ENCODE measurements around the gene THAP7.

DNA sequence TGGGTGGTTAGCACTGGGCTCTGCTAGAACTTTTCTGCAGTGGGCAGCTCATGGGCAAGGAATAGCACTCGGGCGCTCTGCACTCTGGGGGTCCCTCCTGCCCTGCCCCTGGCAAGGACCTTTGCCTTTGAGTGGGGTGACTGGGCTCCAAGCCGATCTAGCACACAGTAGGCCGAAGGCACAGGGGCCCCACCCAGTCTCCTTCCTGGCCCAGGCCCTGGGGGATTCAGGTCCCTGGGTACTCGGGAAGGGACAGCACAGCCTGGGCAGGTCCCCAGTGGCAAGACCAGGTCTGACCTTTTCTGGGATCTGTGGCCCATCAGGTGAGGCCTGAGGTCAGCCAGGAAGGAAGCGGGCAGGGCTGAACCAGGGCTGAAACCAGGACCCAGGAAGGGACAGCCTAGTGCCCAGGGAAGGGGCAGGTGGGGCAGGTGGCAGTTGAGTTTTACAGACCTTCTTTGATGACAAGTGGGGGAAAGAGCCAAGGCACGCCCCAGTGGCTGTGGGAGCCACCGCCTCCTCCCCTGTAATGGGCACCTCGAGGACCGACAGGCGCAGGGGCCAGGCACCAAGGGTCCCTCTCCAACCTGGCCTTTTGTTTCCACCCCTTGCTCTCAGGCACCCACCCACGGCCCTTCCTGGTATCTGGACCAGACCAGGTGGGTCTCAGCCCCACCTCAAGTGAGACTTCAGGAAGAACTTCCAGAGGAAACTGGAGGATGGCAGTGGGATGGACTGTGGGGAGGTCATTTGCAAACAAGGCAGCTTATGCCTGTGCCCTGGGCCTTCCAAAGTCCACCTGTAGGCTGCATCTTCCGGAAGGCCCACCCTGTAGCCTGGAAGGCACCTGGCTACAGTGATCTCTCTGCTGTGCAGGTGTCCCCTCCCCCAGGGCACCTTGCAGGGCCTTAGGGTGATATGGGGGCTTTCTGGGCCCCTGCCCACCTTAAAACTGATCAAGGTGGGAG, 35.7 kb downstream of the THAP7 start:
- TF ChIP-seq POLR2AphosphoS5 (IDR thresholded peaks at IDR 0.05) (no peak), POLR2A (IDR thresholded peaks at IDR 0.05; ENCODE audit: low read depth) (no peak), CTCF (IDR thresholded peaks at IDR 0.05) (no peak)

All from esophagus muscularis mucosa (tissue), 3 donors.